Keratinocyte (primary cell): ENCODE data around the gene RGS3.

ENCODE experiments used
- CTCF ChIP-seq, 3 experiments: IDR thresholded peaks in 1 of 3; conservative IDR thresholded peaks in 1 of 3; optimal IDR thresholded peaks in 1 of 3; 2 replicates in 2 of 3; 3 replicates in 1 of 3; pipeline versions ENCODE3 to v1.5.1; 2011; ENCODE audit warnings: low read length in 3 of 3, mild to moderate bottlenecking in 3 of 3, moderate library complexity in 2 of 3, control low read depth in 1 of 3, inconsistent platforms in 1 of 3; ENCODE audit not compliant: insufficient read depth in 2 of 3; ENCODE audit errors: extremely low read depth in 1 of 3
- EZH2 ChIP-seq: IDR thresholded peaks from one replicate; pipeline ENCODE4 v1.6.1; 2012; ENCODE audit warnings: inconsistent platforms, mild to moderate bottlenecking, low read length, moderate library complexity

- TF ChIP-seq CTCF (optimal IDR thresholded peaks at IDR 0.05 in 1 of 3, IDR thresholded peaks at IDR 0.05 in 1 of 3, conservative IDR thresholded peaks at IDR 0.05 in 1 of 3; ENCODE audit: extremely low read depth in 1 of 3, insufficient read depth in 2 of 3, low read length in 3 of 3) (no peak), EZH2 (no peak)
These were observed 14.2 kb upstream of the RGS3 start for GRCh38 chr9:113449376-113449775.
